OCI-LY7 (cell line): ENCODE results near the gene DVL2. TPM values are rescaled to one million over a fixed set of nuclear protein-coding genes. Genes with fewer than 3 reads are reported as not detected.
A peak's percentile ranks its signal among the peaks of the same experiment; 100 is the strongest.

ENCODE experiments used
- BruUV-seq: library from RNA; stranded (reverse); fragments of 400-500 nt; replicated peaks from 2 replicates; lab custom pipeline; 2021; lab: Mats Ljungman, UMichigan
- CTCF ChIA-PET: fragments of 300-600 bp; sonication (Branson Sonifier 250); formaldehyde crosslinking; loops from one replicate; lab custom pipeline; 2022; ENCODE audit warnings: antibody characterized with exemption; ENCODE audit not compliant: unreplicated experiment; lab: Charles Lee
- POLR2A ChIA-PET: fragments of 300-600 bp; sonication (Branson Sonifier 250); formaldehyde crosslinking; loops from one replicate; lab custom pipeline; 2022; ENCODE audit warnings: antibody characterized with exemption; lab: Charles Lee
- DNase-seq: peaks from one replicate; pipeline ENCODE4 v3.0.0-alpha.2; 2015; ENCODE audit warnings: low spot score
- H2AFZ ChIP-seq: fragments of 200-600 bp; sonication (generic), shearing (Covaris generic); 2 replicates; pipeline ENCODE4 v1.6.1; 2014; ENCODE audit warnings: mild to moderate bottlenecking, antibody characterized with exemption, low read length, moderate library complexity
- H3K27ac ChIP-seq: fragments of 200-600 bp; sonication (generic); 2 replicates; pipeline ENCODE4 v1.5.1; 2014; ENCODE audit warnings: mixed run types, low read depth, mild to moderate bottlenecking, moderate library complexity, low read length, inconsistent platforms; ENCODE audit not compliant: poor library complexity, severe bottlenecking
- H3K36me3 ChIP-seq: fragments of 200-600 bp; sonication (generic); 2 replicates; pipeline ENCODE4 v1.6.1; 2014; ENCODE audit warnings: mild to moderate bottlenecking, antibody characterized with exemption, low read length, moderate library complexity, mixed read lengths; ENCODE audit not compliant: insufficient read depth
- H3K4me1 ChIP-seq: fragments of 200-600 bp; sonication (generic); 2 replicates; pipeline ENCODE4 v1.5.1; 2014; ENCODE audit warnings: mild to moderate bottlenecking, low read length; ENCODE audit not compliant: insufficient read depth, poor library complexity, severe bottlenecking
- H3K4me2 ChIP-seq: fragments of 200-600 bp; sonication (generic); 2 replicates; pipeline ENCODE4 v1.6.1; 2014; ENCODE audit warnings: mild to moderate bottlenecking, low read length
- H3K4me3 ChIP-seq: fragments of 200-600 bp; sonication (generic); 2 replicates; pipeline ENCODE4 v1.5.1; 2014; ENCODE audit warnings: mild to moderate bottlenecking, low read depth, low read length; ENCODE audit not compliant: poor library complexity, severe bottlenecking
- H3K79me2 ChIP-seq: fragments of 200-600 bp; sonication (generic); 2 replicates; pipeline ENCODE4 v1.6.1; 2016; ENCODE audit warnings: low read depth, mild to moderate bottlenecking, low read length, moderate library complexity, mixed read lengths; ENCODE audit not compliant: insufficient read depth
- H3K9me2 ChIP-seq: fragments of 200-600 bp; sonication (generic); 2 replicates; pipeline ENCODE4 v1.6.1; 2016; ENCODE audit warnings: mild to moderate bottlenecking, low read length, mixed read lengths; ENCODE audit not compliant: insufficient read depth
- H3K9me3 ChIP-seq: fragments of 200-600 bp; sonication (generic); 2 replicates; pipeline ENCODE4 v1.6.1; 2014; ENCODE audit warnings: mild to moderate bottlenecking, mixed run types, low read length, mixed read lengths
- H4K20me1 ChIP-seq: fragments of 200-600 bp; sonication (generic); 2 replicates; pipeline ENCODE4 v1.6.1; 2014; ENCODE audit warnings: mild to moderate bottlenecking, antibody characterized with exemption, low read length, moderate library complexity, mixed read lengths; ENCODE audit not compliant: insufficient read depth
- CTCF ChIP-seq: fragments of 200-600 bp; sonication (generic); conservative IDR thresholded peaks from 2 replicates; pipeline ENCODE4 v1.5.1; 2014; ENCODE audit warnings: mild to moderate bottlenecking, antibody characterized with exemption, low read length, moderate library complexity, mixed read lengths
- EZH2phosphoT487 ChIP-seq: fragments of 200-600 bp; sonication (generic); IDR thresholded peaks from 2 replicates; pipeline ENCODE4 v1.6.1; 2018; ENCODE audit warnings: low read depth, borderline replicate concordance, mild to moderate bottlenecking, mixed run types, antibody characterized with exemption, low read length, moderate library complexity, mixed read lengths
- intact Hi-C: fragments of 100-400 bp; cut with micrococcal nuclease; formaldehyde crosslinking; loops from one replicate; pipeline ENCODE4 v1.10.0; 2022; ENCODE audit not compliant: unreplicated experiment
- total RNA-seq, 2 experiments: library from RNA; depleted of rRNA in 1 of 2; stranded (reverse); fragments of >200 nt in 1 of 2; shearing (Covaris generic) in 1 of 2; gene quantifications; 2 replicates each; pipeline ENCODE4 v1.2.3, GENCODE V29; 2014 to 2022

DVL2 gene
- total RNA-seq, 2 experiments from 2014 or later: 98.8 to 99.9 TPM

- H3K79me2 ChIP-seq: no peaks in the 10 kb centered on the region
- intact Hi-C loops: no loop called here
- no peaks in the 10 kb centered on the region for H3K9me2 ChIP-seq
- no TSS peak for BruUV-seq
- H2AFZ ChIP-seq: no peak overlapping the region
- POLR2A ChIA-PET: no interaction called here
- H3K27ac ChIP-seq: no peak overlapping the region
- DNase-seq: no peak
- no peaks in the 10 kb centered on the region for H4K20me1 ChIP-seq
- H3K4me2 ChIP-seq: no peak overlapping the region
- H3K36me3 ChIP-seq: no peaks in the 10 kb centered on the region
- H3K4me1 ChIP-seq: peaks cover 32% of the 10 kb centered on the region
- H3K4me3 ChIP-seq: no peak overlapping the region
- TF ChIP-seq EZH2phosphoT487 (no peak), CTCF (no peak)
- CTCF ChIA-PET: no interaction called here
- no peaks in the 10 kb centered on the region for H3K9me3 ChIP-seq
Measured at GRCh38 chr17:7279448-7279847, 45.1 kb upstream of the DVL2 start.

GRCh38 chr17:7266784-7267183 lies 32.5 kb upstream of the DVL2 start:
- no peaks in the 10 kb centered on the region for H3K9me2 ChIP-seq
- peaks cover 17% of the 10 kb centered on the region for H3K4me1 ChIP-seq
- POLR2A ChIA-PET: interaction anchor here (0.7 to 1.2 kb wide), 2 partner anchors 30 to 94 kb away, joined by 3 to 4 read pairs; no protein-coding TSS in a partner anchor
- H3K4me2 ChIP-seq: no peak overlapping the region
- CTCF ChIA-PET: no interaction called here
- no peak overlapping the region for H2AFZ ChIP-seq
- H3K27ac ChIP-seq: no peak overlapping the region
- no peak overlapping the region for H3K4me3 ChIP-seq
- no peak for TF ChIP-seq CTCF
- no peak for TF ChIP-seq EZH2phosphoT487
- no peaks in the 10 kb centered on the region for H4K20me1 ChIP-seq
- no peaks in the 10 kb centered on the region for H3K9me3 ChIP-seq
- no peaks in the 10 kb centered on the region for H3K79me2 ChIP-seq
- no TSS peak for BruUV-seq
- H3K36me3 ChIP-seq: no peaks in the 10 kb centered on the region
- DNase-seq: no peak
- intact Hi-C loops: no loop called here

- Histone ChIP-seq H3K36me3 (peaks cover 9% of the 10 kb centered on the region), H2AFZ (peak overlapping the region; percentile 62; the same call in 1 of the 2 replicates), H3K4me2 (peak overlapping the region; percentile 65; the same call in 1 of the 2 replicates), H4K20me1 (no peaks in the 10 kb centered on the region), H3K4me1 (peaks cover 17% of the 10 kb centered on the region), H3K4me3 (peak overlapping the region; percentile 44), H3K9me3 (no peaks in the 10 kb centered on the region), H3K27ac (no peak overlapping the region), H3K9me2 (no peaks in the 10 kb centered on the region), H3K79me2 (no peaks in the 10 kb centered on the region)
- TF ChIP-seq CTCF: no peak
- no peak for TF ChIP-seq EZH2phosphoT487
- ChIA-PET POLR2A (interaction anchor here (1.0 kb wide), 1 partner anchor 46 kb away, joined by 3 read pairs; no protein-coding TSS in a partner anchor), CTCF (no interaction called here)
- intact Hi-C loops: no loop called here
- no TSS peak for BruUV-seq
- no peak for DNase-seq
Measured at GRCh38 chr17:7263801-7264078, 29.4 kb upstream of the DVL2 start.
